Breast epithelium (tissue), 3 donors: ENCODE data around the gene DGKA.
A peak's percentile ranks its signal among the peaks of the same experiment; 100 is the strongest.

Experiments
- CTCF ChIP-seq, 3 donors: fragments of 450-650 bp; IDR thresholded peaks; one replicate each; pipeline ENCODE4 v1.5.1; 2016 to 2017; ENCODE audit warnings: antibody characterized with exemption in 3 of 3, mild to moderate bottlenecking in 3 of 3, moderate library complexity in 3 of 3
- POLR2A ChIP-seq: fragments of 450-650 bp; IDR thresholded peaks from one replicate; pipeline ENCODE4 v1.6.1; 2016; ENCODE audit warnings: antibody characterized with exemption, mild to moderate bottlenecking, moderate library complexity

- TF ChIP-seq CTCF (IDR thresholded peaks at IDR 0.05) (peak; percentile 21 to 55 (median 54)), POLR2A (peak; percentile 38)
Measured at GRCh38 chr12:55926738-55927587, 4.0 kb upstream of the DGKA start.
